Mesendoderm (in vitro differentiated cells): Measurements from ENCODE around the gene STX18.
A peak's percentile ranks its signal among the peaks of the same experiment; 100 is the strongest.
"Not testable (repeated sequence)": the region's sequence is repeated elsewhere in the genome, so short reads cannot be mapped to it uniquely, and the experiment has no call there.

Source experiments
- DNase-seq: peaks from one replicate; pipeline ENCODE4 v3.0.0; 2013
- H2AK5ac ChIP-seq: 2 replicates; pipeline ENCODE4 v1.6.1; 2013; ENCODE audit warnings: low read length, inconsistent platforms
- H2BK120ac ChIP-seq: 2 replicates; pipeline ENCODE4 v1.6.1; 2013; ENCODE audit warnings: low read depth, mild to moderate bottlenecking, low read length, moderate library complexity, mixed read lengths
- H2BK15ac ChIP-seq: replicated peaks from 2 replicates; pipeline ENCODE4 v1.6.1; 2013; ENCODE audit warnings: low read depth, mild to moderate bottlenecking, moderate library complexity
- H2BK5ac ChIP-seq: 2 replicates; pipeline ENCODE4 v1.6.1; 2013; ENCODE audit warnings: low read length, inconsistent platforms
- H3K18ac ChIP-seq: 2 replicates; pipeline ENCODE4 v1.6.1; 2013; ENCODE audit warnings: mild to moderate bottlenecking, low read length, mixed read lengths
- H3K23ac ChIP-seq: one replicate; pipeline ENCODE4 v1.6.1; 2013; ENCODE audit warnings: low read length
- H3K27ac ChIP-seq: 2 replicates; pipeline ENCODE4 v1.5.1; 2013; ENCODE audit warnings: low read depth, mild to moderate bottlenecking, inconsistent platforms, low read length, moderate library complexity
- H3K27me3 ChIP-seq: 2 replicates; pipeline ENCODE4 v1.6.1; 2013; ENCODE audit warnings: low read length, control low read depth, mild to moderate bottlenecking, inconsistent platforms; ENCODE audit not compliant: insufficient read depth, poor library complexity
- H3K36me3 ChIP-seq: 2 replicates; pipeline ENCODE4 v1.6.1; 2013; ENCODE audit warnings: low read length, inconsistent platforms; ENCODE audit not compliant: control insufficient read depth, insufficient read depth
- H3K4ac ChIP-seq: one replicate; pipeline ENCODE4 v1.6.1; 2013; ENCODE audit warnings: low read depth, mild to moderate bottlenecking, low read length, moderate library complexity
- H3K4me1 ChIP-seq: 2 replicates; pipeline ENCODE4 v1.6.1; 2013; ENCODE audit warnings: low read depth, low read length, inconsistent platforms; ENCODE audit not compliant: control insufficient read depth
- H3K4me2 ChIP-seq: 2 replicates; pipeline ENCODE4 v1.6.1; 2013; ENCODE audit warnings: low read length
- H3K4me3 ChIP-seq: 2 replicates; pipeline ENCODE4 v1.5.1; 2013; ENCODE audit warnings: mild to moderate bottlenecking, low read length
- H3K56ac ChIP-seq: one replicate; pipeline ENCODE4 v1.6.1; 2013; ENCODE audit warnings: low read length
- H3K79me1 ChIP-seq: 2 replicates; pipeline ENCODE4 v1.6.1; 2013; ENCODE audit warnings: low read length, inconsistent platforms
- H3K79me2 ChIP-seq: 2 replicates; pipeline ENCODE4 v1.6.1; 2013; ENCODE audit warnings: mild to moderate bottlenecking, low read length; ENCODE audit not compliant: control insufficient read depth, insufficient read depth
- H3K9ac ChIP-seq: 2 replicates; pipeline ENCODE4 v1.6.1; 2013; ENCODE audit warnings: low read length, inconsistent platforms
- H4K5ac ChIP-seq: one replicate; pipeline ENCODE4 v1.6.1; 2013; ENCODE audit warnings: low read length
- H4K8ac ChIP-seq: one replicate; pipeline ENCODE4 v1.6.1; 2013; ENCODE audit warnings: low read depth, mild to moderate bottlenecking, control low read depth, low read length, moderate library complexity
- WGBS: extraction: QIAGEN DNeasy Blood & Tissue Kit; methylation state at CpG from one replicate; pipeline ENCODE4 v1.1.7; 2013; ENCODE audit warnings: low lambda C conversion rate, missing lambda C conversion rate; ENCODE audit not compliant: insufficient coverage; ENCODE audit errors: extremely low coverage; 5-methylcytosine and 5-hydroxymethylcytosine counted together

The STX18 gene

DNA sequence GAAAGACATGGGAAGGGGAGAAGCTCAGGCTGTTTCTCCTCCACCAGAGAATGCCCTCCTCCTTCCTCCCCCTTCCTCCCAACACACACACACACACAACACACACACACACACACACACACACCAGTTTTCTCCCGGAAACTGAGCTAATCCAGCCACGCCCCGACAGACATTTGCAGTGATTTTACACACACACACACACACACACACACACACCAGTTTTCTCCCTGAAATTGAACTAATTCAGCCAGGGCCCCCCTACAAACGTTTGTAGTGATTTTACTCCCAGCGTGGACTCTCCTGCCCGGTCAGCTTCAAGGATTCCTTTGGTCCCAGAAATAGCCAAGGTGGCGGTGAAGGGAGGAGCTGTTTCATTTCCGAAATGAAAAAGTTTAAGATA is 32.9 kb upstream of the STX18 start:
- Histone ChIP-seq H3K18ac (peak overlapping the region; percentile 82), H3K79me2 (no peaks in the 10 kb centered on the region), H2BK120ac (peak overlapping the region; percentile 54), H3K4me3 (peak overlapping the region; percentile 18), H3K4me1 (peaks cover 9% of the 10 kb centered on the region), H2BK5ac (no peak overlapping the region), H3K79me1 (no peaks in the 10 kb centered on the region), H3K4ac (no peak overlapping the region), H4K5ac (peak overlapping the region; percentile 34), H4K8ac (peak overlapping the region; percentile 30), H3K56ac (peak overlapping the region; percentile 67), H3K4me2 (peak overlapping the region; percentile 62), H3K27ac (no peak overlapping the region), H2BK15ac (no peak overlapping the region), H3K36me3 (no peaks in the 10 kb centered on the region), H3K27me3 (no peaks in the 10 kb centered on the region), H2AK5ac (no peak overlapping the region), H3K9ac (peak overlapping the region; percentile 61), H3K23ac (no peak overlapping the region)
- DNase-seq = peak; percentile 80
- no CpG with 5 or more reads among the region's 8 CpGs for WGBS

DNA sequence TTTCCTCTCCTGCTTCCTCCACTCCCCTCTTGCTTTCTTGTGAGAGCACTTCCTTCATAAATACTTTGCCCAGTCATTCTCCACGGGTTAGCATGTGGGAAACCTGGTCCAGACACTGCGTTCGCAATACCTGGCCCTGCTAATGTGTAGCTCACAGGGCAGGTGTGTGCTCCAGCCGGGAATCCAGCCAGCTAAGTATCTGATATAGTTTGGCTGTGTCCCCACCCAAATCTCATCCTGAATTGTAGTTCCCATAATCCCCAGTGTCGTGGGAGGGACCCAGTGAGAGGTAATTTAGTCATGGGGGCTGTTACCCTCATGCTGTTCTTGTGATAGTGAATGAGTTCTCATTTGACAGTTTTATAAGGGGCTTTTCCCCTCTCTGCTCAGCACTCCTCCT is 32.2 kb upstream of the STX18 start:
- no peak overlapping the region for H3K23ac ChIP-seq
- no peaks in the 10 kb centered on the region for H3K79me2 ChIP-seq
- H3K4me1 ChIP-seq = peaks cover 6% of the 10 kb centered on the region
- H2BK5ac ChIP-seq = no peak overlapping the region
- no peak overlapping the region for H3K4me3 ChIP-seq
- no peaks in the 10 kb centered on the region for H3K36me3 ChIP-seq
- no peaks in the 10 kb centered on the region for H3K79me1 ChIP-seq
- DNase-seq = no peak
- H3K27ac ChIP-seq = no peak overlapping the region
- no peak overlapping the region for H2AK5ac ChIP-seq
- H4K5ac ChIP-seq = no peak overlapping the region
- H3K27me3 ChIP-seq = no peaks in the 10 kb centered on the region
- H2BK15ac ChIP-seq = no peak overlapping the region
- no peak overlapping the region for H3K18ac ChIP-seq
- no CpG with 5 or more reads among the region's 5 CpGs for WGBS
- no peak overlapping the region for H3K4ac ChIP-seq
- no peak overlapping the region for H3K4me2 ChIP-seq
- H2BK120ac ChIP-seq = no peak overlapping the region
- no peak overlapping the region for H3K56ac ChIP-seq
- no peak overlapping the region for H4K8ac ChIP-seq
- H3K9ac ChIP-seq = no peak overlapping the region

DNA sequence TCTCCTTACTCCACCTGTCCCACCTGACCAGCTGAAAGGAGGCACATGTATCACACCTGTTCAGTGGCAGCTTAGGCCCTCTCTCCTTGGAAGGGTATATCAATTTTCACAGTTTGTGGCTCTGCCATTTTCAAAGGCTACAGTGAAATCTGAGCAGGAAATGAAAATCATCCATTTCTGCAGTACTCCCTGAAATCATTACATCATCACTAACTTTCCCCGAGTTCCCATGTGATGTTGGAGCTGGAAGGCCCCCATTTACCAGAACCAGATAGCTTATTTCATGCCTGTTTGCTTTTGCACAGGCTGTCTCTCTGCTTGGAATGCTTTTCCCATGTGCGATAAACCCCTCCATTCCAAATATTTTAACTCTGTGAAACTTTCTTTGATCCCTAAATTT is 31.0 kb upstream of the STX18 start:
- no peak overlapping the region for H4K8ac ChIP-seq
- no peak overlapping the region for H3K9ac ChIP-seq
- no peak overlapping the region for H3K4me3 ChIP-seq
- no peak overlapping the region for H2BK120ac ChIP-seq
- H2BK15ac ChIP-seq = no peak overlapping the region
- no peaks in the 10 kb centered on the region for H3K79me2 ChIP-seq
- no peak overlapping the region for H3K18ac ChIP-seq
- H3K4ac ChIP-seq = no peak overlapping the region
- no peak for DNase-seq
- no peak overlapping the region for H4K5ac ChIP-seq
- H3K4me1 ChIP-seq = peaks cover 2% of the 10 kb centered on the region
- H2BK5ac ChIP-seq = no peak overlapping the region
- H3K23ac ChIP-seq = no peak overlapping the region
- H3K36me3 ChIP-seq = no peaks in the 10 kb centered on the region
- H3K27ac ChIP-seq = no peak overlapping the region
- no peaks in the 10 kb centered on the region for H3K27me3 ChIP-seq
- no peak overlapping the region for H3K4me2 ChIP-seq
- H3K56ac ChIP-seq = no peak overlapping the region
- no peaks in the 10 kb centered on the region for H3K79me1 ChIP-seq
- no peak overlapping the region for H2AK5ac ChIP-seq
- WGBS = no CpG with 5 or more reads among the region's 2 CpGs

DNA sequence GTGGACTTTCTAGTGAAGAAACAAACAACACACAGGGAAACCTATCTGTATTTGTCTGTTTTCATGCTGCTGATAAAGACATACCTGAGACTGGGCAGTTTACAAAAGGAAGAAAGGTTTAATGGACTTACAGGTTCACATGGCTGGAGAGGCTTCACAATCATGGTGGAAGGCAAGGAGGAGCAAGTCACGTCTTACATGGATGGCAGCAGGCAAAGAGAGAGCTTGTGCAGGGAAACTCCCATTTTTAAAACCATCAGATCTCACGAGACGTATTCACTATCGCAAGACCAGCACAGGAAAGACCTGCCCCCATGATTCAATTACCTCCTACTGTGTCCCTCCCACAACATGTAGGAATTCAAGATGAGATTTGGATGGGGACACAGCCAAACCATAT is 28.0 kb upstream of the STX18 start:
- H2BK5ac ChIP-seq, H3K27ac ChIP-seq, H3K79me2 ChIP-seq, H3K4ac ChIP-seq, H4K8ac ChIP-seq, H3K79me1 ChIP-seq, H4K5ac ChIP-seq, H3K27me3 ChIP-seq, DNase-seq, H3K23ac ChIP-seq, H3K36me3 ChIP-seq, H2BK120ac ChIP-seq, H3K4me1 ChIP-seq, H2BK15ac ChIP-seq, H3K4me3 ChIP-seq, H3K9ac ChIP-seq, H3K18ac ChIP-seq, H2AK5ac ChIP-seq, H3K4me2 ChIP-seq, H3K56ac ChIP-seq: not testable (repeated sequence)
- WGBS = no CpG with 5 or more reads among the region's 4 CpGs

DNA sequence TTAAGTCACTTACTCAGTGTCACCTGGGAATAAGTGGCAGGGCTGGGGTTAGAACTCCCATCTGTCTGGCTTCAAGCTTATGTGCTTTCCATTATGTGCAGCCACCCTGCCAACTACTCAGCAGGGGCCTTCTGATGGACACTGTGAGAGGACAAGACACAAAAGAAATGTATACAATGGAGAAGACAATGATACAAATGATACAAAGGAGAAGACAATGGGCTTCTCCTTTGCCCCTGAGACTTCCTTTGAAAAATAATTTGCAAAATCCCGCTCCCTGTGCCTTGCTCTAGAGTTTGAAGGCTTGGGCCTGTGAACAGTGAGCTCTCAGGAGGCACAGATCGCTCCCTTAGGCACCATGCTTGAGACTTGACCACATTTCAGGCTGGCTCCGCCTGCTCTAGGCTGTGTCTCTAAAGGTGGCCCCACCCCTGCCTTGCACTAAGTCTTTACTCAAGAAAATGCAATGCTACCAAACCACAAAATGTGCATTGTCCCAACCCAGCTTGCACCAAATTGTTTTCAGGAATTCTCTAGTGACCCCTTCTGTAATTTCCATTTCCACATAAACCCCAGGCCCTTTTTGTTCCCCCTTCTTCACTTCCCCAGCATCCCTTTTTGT is 27.1 kb upstream of the STX18 start:
- Histone ChIP-seq H2BK15ac (no peak overlapping the region), H2BK5ac (no peak overlapping the region), H3K79me2 (no peaks in the 10 kb centered on the region), H3K23ac (no peak overlapping the region), H4K5ac (no peak overlapping the region), H3K79me1 (no peaks in the 10 kb centered on the region), H3K18ac (no peak overlapping the region), H3K27ac (no peak overlapping the region), H3K4me1 (no peaks in the 10 kb centered on the region), H2AK5ac (no peak overlapping the region), H3K9ac (no peak overlapping the region), H2BK120ac (no peak overlapping the region), H4K8ac (no peak overlapping the region), H3K27me3 (no peaks in the 10 kb centered on the region), H3K4ac (no peak overlapping the region), H3K4me2 (no peak overlapping the region), H3K4me3 (no peak overlapping the region), H3K36me3 (no peaks in the 10 kb centered on the region), H3K56ac (no peak overlapping the region)
- WGBS = no CpG with 5 or more reads among the region's 3 CpGs
- no peak for DNase-seq

DNA sequence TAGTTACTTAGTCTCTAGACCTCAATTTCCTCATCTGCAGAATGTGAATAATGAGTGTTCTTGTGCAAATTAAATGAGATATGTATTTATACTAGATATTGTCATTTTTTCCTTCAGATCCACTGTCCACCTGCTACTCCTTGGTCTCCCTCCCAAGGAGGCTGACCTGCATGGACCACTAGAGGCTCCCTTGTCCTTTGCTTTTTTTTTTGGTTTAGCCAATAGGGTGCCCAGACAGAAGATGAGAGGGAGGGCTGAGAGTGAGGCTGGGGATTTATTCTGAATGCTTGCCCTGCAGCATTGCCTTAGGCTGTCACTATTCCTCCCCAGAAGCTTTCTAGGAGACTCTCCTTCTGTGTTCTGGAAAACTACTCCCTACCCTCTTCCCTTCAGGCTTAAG is 24.5 kb upstream of the STX18 start:
- not testable (repeated sequence) for H4K8ac ChIP-seq, H2BK15ac ChIP-seq, H4K5ac ChIP-seq, H3K4me3 ChIP-seq, H2BK5ac ChIP-seq, H3K56ac ChIP-seq, DNase-seq, H3K79me2 ChIP-seq, H2AK5ac ChIP-seq, H3K9ac ChIP-seq, H2BK120ac ChIP-seq, H3K36me3 ChIP-seq, H3K4ac ChIP-seq, H3K27ac ChIP-seq, H3K79me1 ChIP-seq, H3K18ac ChIP-seq, H3K4me2 ChIP-seq, H3K23ac ChIP-seq, H3K4me1 ChIP-seq, H3K27me3 ChIP-seq
